PFSK-1 (cell line): ENCODE measurements around the gene CCNYL1.

Experiments
- FOXP2 ChIP-seq: optimal IDR thresholded peaks from 2 replicates; pipeline ENCODE3; 2011; ENCODE audit warnings: borderline replicate concordance, control low read depth, inconsistent platforms; ENCODE audit not compliant: insufficient read depth; ENCODE audit errors: extremely low read length, extremely low read depth
- POLR2AphosphoS5 ChIP-seq: IDR thresholded peaks from 2 replicates; pipeline ENCODE4 v1.6.1; 2012; ENCODE audit warnings: low read depth, mild to moderate bottlenecking, control low read depth, low read length, moderate library complexity
- REST ChIP-seq, 2 experiments: IDR thresholded peaks; 2 replicates each; pipeline versions ENCODE4 v1.6.1 to v1.8.0; 2011 to 2012; ENCODE audit warnings: low read depth in 2 of 2, low read length in 2 of 2, control low read depth in 1 of 2, inconsistent platforms in 1 of 2, mild to moderate bottlenecking in 1 of 2, moderate library complexity in 1 of 2; ENCODE audit not compliant: insufficient read depth in 1 of 2
- SIN3A ChIP-seq: IDR thresholded peaks from 2 replicates; pipeline ENCODE4 v1.6.1; 2012; ENCODE audit warnings: mild to moderate bottlenecking, low read length, moderate library complexity, borderline replicate concordance; ENCODE audit not compliant: insufficient read depth
- TAF1 ChIP-seq: IDR thresholded peaks from 2 replicates; pipeline ENCODE4 v1.6.1; 2012; ENCODE audit warnings: low read length, control low read depth, borderline replicate concordance; ENCODE audit not compliant: insufficient read depth

DNA sequence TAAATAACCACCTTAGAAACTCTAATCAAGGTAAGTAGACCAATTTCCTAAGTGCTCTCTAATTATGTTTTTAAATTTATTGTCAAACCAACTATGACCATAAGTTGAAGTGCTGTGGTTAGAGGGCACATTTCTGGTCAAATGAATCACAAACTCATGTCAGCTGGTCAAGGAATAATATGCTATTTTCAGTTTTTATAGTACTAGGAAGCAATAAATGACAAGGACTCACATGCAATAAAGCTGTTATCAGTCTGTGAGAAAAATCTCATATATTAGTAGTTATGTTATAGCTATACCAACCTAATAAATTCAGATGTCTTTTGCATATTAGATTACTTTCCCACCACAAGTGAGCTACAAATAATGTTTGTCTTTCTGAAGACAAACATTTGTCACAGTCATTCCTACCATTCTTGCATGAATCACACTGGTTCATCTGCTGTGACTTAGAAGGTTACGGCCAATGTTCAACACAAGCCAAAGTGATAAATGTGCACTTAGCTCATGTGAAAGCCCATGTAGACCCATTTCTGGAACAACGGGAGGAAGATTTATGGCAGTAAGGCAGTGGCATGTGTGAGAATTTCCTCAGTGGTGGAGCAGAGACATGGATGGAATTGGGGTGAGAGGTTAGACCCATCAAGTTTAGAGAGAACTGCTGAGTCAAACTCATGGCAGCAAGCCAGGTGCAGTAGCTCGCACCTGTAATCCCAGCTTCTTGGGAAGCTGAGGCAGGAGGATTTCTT is 27.4 kb upstream of the CCNYL1 start:
- TF ChIP-seq POLR2AphosphoS5 (no peak), REST (IDR thresholded peaks at IDR 0.05; ENCODE audit: insufficient read depth in 1 of 2, low read depth in 2 of 2, low read length in 2 of 2) (no peak), TAF1 (no peak), SIN3A (no peak), FOXP2 (no peak)
